Smooth muscle cell (in vitro differentiated cells): ENCODE measurements around the gene HGFAC. TPM values are rescaled to one million over a fixed set of nuclear protein-coding genes. Genes with fewer than 3 reads are reported as not detected.

Source experiments
- DNase-seq: peaks from one replicate; lab custom pipeline; 2025; ENCODE audit not compliant: unreplicated experiment; lab: John Stamatoyannopoulos, UW
- H2AFZ ChIP-seq: fragments of 200-600 bp; sonication (generic); 2 replicates; pipeline ENCODE4 v1.6.0; 2016; ENCODE audit warnings: antibody characterized with exemption, low read depth, mild to moderate bottlenecking
- H3F3A ChIP-seq: fragments of 200-600 bp; sonication (generic); 2 replicates; pipeline ENCODE4 v1.6.0; 2017; ENCODE audit warnings: antibody characterized with exemption, low read depth
- H3K27ac ChIP-seq: fragments of 200-600 bp; sonication (generic); 2 replicates; pipeline ENCODE4 v1.5.1; 2016; ENCODE audit warnings: low read depth, mild to moderate bottlenecking
- H3K27me3 ChIP-seq: fragments of 200-600 bp; sonication (generic); 2 replicates; pipeline ENCODE4 v1.6.1; 2016; ENCODE audit warnings: low read depth, mild to moderate bottlenecking
- H3K36me3 ChIP-seq: fragments of 200-600 bp; sonication (generic); 2 replicates; pipeline ENCODE4 v1.5.1; 2016; ENCODE audit warnings: low read depth
- H3K4me1 ChIP-seq: fragments of 200-600 bp; sonication (generic); 2 replicates; pipeline ENCODE4 v1.5.1; 2016; ENCODE audit warnings: low read depth
- H3K4me2 ChIP-seq: fragments of 200-600 bp; sonication (generic); 2 replicates; pipeline ENCODE4 v1.6.0; 2016; ENCODE audit warnings: mild to moderate bottlenecking
- H3K4me3 ChIP-seq: fragments of 200-600 bp; sonication (generic); 2 replicates; pipeline ENCODE4 v1.5.1; 2016; ENCODE audit warnings: mild to moderate bottlenecking
- H3K79me2 ChIP-seq: fragments of 200-600 bp; sonication (generic); 2 replicates; pipeline ENCODE4 v1.6.0; 2016; ENCODE audit warnings: low read depth, mild to moderate bottlenecking
- H3K9ac ChIP-seq: fragments of 200-600 bp; sonication (generic); 2 replicates; pipeline ENCODE4 v1.6.0; 2016; ENCODE audit warnings: low read depth
- H3K9me3 ChIP-seq: fragments of 200-600 bp; sonication (generic); replicated peaks from 2 replicates; pipeline ENCODE4 v1.5.1; 2016; ENCODE audit warnings: low read depth
- H4K20me1 ChIP-seq: fragments of 200-600 bp; sonication (generic); 2 replicates; pipeline ENCODE4 v1.6.0; 2016; ENCODE audit warnings: low read depth
- WGBS: methylation state at CpG from one replicate; pipeline ENCODE4 v1.1.7; 2016; ENCODE audit warnings: low lambda C conversion rate; 5-methylcytosine and 5-hydroxymethylcytosine counted together
- polyA plus RNA-seq: library from polyadenylated mRNA; unstranded; fragments of >200 nt; fragmentation: Nextera tagmentation; extraction: Ambion mirVana; gene quantifications from 2 replicates; pipeline ENCODE4 v1.2.1, GENCODE V29; 2016
- total RNA-seq: library from RNA; depleted of rRNA; stranded (reverse); fragments of >200 nt; gene quantifications from 2 replicates; pipeline ENCODE4 v1.2.3, GENCODE V29; 2014
- TF ChIP-seq, protein P1 (sequence below): fragments of 200-600 bp; sonication (generic); IDR thresholded peaks from 2 replicates; pipeline ENCODE4 v1.5.1; 2017; ENCODE audit warnings: borderline replicate concordance, mild to moderate bottlenecking, antibody characterized with exemption; ENCODE audit not compliant: insufficient read depth, poor library complexity, severe bottlenecking

The HGFAC gene
- total and polyA plus RNA-seq, 2 experiments from 2014 or later, result 0.58 TPM; not detected in 1

- 95% methylated on average over 28 of the region's 37 CpGs for WGBS
- H3F3A ChIP-seq, result no peaks in the 10 kb centered on the region
- no peaks in the 10 kb centered on the region for H3K27me3 ChIP-seq
- H3K4me1 ChIP-seq, result no peaks in the 10 kb centered on the region
- DNase-seq, result no peak
- no peak overlapping the region for H3K9ac ChIP-seq
- no peaks in the 10 kb centered on the region for H3K79me2 ChIP-seq
- H3K9me3 ChIP-seq, result no peaks in the 10 kb centered on the region
- H3K4me3 ChIP-seq, result no peak overlapping the region
- no peaks in the 10 kb centered on the region for H3K36me3 ChIP-seq
- H2AFZ ChIP-seq, result no peak overlapping the region
- peaks cover 46% of the 10 kb centered on the region for H4K20me1 ChIP-seq
- H3K4me2 ChIP-seq, result no peak overlapping the region
- TF ChIP-seq, protein P1, sequence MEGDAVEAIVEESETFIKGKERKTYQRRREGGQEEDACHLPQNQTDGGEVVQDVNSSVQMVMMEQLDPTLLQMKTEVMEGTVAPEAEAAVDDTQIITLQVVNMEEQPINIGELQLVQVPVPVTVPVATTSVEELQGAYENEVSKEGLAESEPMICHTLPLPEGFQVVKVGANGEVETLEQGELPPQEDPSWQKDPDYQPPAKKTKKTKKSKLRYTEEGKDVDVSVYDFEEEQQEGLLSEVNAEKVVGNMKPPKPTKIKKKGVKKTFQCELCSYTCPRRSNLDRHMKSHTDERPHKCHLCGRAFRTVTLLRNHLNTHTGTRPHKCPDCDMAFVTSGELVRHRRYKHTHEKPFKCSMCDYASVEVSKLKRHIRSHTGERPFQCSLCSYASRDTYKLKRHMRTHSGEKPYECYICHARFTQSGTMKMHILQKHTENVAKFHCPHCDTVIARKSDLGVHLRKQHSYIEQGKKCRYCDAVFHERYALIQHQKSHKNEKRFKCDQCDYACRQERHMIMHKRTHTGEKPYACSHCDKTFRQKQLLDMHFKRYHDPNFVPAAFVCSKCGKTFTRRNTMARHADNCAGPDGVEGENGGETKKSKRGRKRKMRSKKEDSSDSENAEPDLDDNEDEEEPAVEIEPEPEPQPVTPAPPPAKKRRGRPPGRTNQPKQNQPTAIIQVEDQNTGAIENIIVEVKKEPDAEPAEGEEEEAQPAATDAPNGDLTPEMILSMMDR, result no peak
- no peak overlapping the region for H3K27ac ChIP-seq
Observed at GRCh38 chr4:3414421-3415279, 27.1 kb upstream of the HGFAC start.

- H3K36me3 ChIP-seq, result no peaks in the 10 kb centered on the region
- no peak overlapping the region for H3K27ac ChIP-seq
- H4K20me1 ChIP-seq, result peaks cover 40% of the 10 kb centered on the region
- no peak overlapping the region for H3K9ac ChIP-seq
- H3K4me1 ChIP-seq, result no peaks in the 10 kb centered on the region
- TF ChIP-seq, protein P1, result no peak
- no peaks in the 10 kb centered on the region for H3K27me3 ChIP-seq
- no peaks in the 10 kb centered on the region for H3F3A ChIP-seq
- no peak overlapping the region for H3K4me2 ChIP-seq
- 96% methylated on average over 33 of the region's 33 CpGs for WGBS
- H3K4me3 ChIP-seq, result no peak overlapping the region
- no peaks in the 10 kb centered on the region for H3K9me3 ChIP-seq
- no peak for DNase-seq
- H2AFZ ChIP-seq, result no peak overlapping the region
- H3K79me2 ChIP-seq, result no peaks in the 10 kb centered on the region
Observed at GRCh38 chr4:3415471-3416141, 26.2 kb upstream of the HGFAC start.

GRCh38 chr4:3416270-3416669 lies 25.5 kb upstream of the HGFAC start:
- no peak overlapping the region for H3K4me2 ChIP-seq
- no peak overlapping the region for H2AFZ ChIP-seq
- H3K36me3 ChIP-seq, result no peaks in the 10 kb centered on the region
- H3K27me3 ChIP-seq, result no peaks in the 10 kb centered on the region
- H3F3A ChIP-seq, result no peaks in the 10 kb centered on the region
- no peak overlapping the region for H3K27ac ChIP-seq
- peaks cover 37% of the 10 kb centered on the region for H4K20me1 ChIP-seq
- H3K9me3 ChIP-seq, result no peaks in the 10 kb centered on the region
- H3K4me1 ChIP-seq, result no peaks in the 10 kb centered on the region
- TF ChIP-seq, protein P1, result no peak
- WGBS, result 91% methylated on average over 18 of the region's 18 CpGs
- no peak overlapping the region for H3K9ac ChIP-seq
- no peak for DNase-seq
- no peaks in the 10 kb centered on the region for H3K79me2 ChIP-seq
- no peak overlapping the region for H3K4me3 ChIP-seq
